H1 (cell line): ENCODE data around the gene NSUN4. TPM values are rescaled to one million over a fixed set of nuclear protein-coding genes. Genes with fewer than 3 reads are reported as not detected.

ENCODE experiments used
- CTCF ChIA-PET: fragments of 300-600 bp; sonication (Branson Sonifier 250); formaldehyde crosslinking; loops from one replicate; lab custom pipeline; 2021; ENCODE audit not compliant: partially characterized antibody; lab: Charles Lee
- POLR2A ChIA-PET: fragments of 300-600 bp; sonication (Branson Sonifier 250); formaldehyde crosslinking; loops from one replicate; lab custom pipeline; 2021; ENCODE audit warnings: inconsistent platforms; ENCODE audit not compliant: partially characterized antibody; lab: Charles Lee
- DNase-seq, 2 experiments: peaks; one replicate each; pipeline versions ENCODE4 v3.0.0 to v3.0.0-alpha.2; 2010 to 2022; ENCODE audit warnings: low spot score in 2 of 2, low read depth in 1 of 2, mixed read lengths in 1 of 2
- FAIRE-seq: peaks from 2 replicates; lab custom pipeline; 2011; peaks lifted over from hg19 to GRCh38; lab: Jason Lieb, UNC
- H2AFZ ChIP-seq: 2 replicates; pipeline ENCODE4 v1.8.1; 2012; ENCODE audit warnings: low read length, inconsistent platforms
- H2AK5ac ChIP-seq: 2 replicates; pipeline ENCODE4 v1.6.1; 2013; ENCODE audit warnings: low read depth, low read length
- H2BK120ac ChIP-seq: replicated peaks from 2 replicates; pipeline ENCODE3; 2013; ENCODE audit warnings: low read depth, low read length, inconsistent platforms
- H2BK12ac ChIP-seq: 2 replicates; pipeline ENCODE4 v1.6.1; 2013; ENCODE audit warnings: low read depth, low read length
- H2BK15ac ChIP-seq: 2 replicates; pipeline ENCODE4 v1.6.1; 2013; ENCODE audit warnings: low read length
- H2BK20ac ChIP-seq: 2 replicates; pipeline ENCODE4 v1.6.1; 2013; ENCODE audit warnings: low read length
- H2BK5ac ChIP-seq: 2 replicates; pipeline ENCODE4 v1.6.1; 2013; ENCODE audit warnings: low read depth, low read length
- H3K14ac ChIP-seq: 2 replicates; pipeline ENCODE4 v1.6.1; 2013; ENCODE audit warnings: inconsistent platforms; ENCODE audit not compliant: insufficient read length
- H3K18ac ChIP-seq: 2 replicates; pipeline ENCODE4 v1.6.1; 2013; ENCODE audit warnings: low read length; ENCODE audit errors: extremely low read depth
- H3K23ac ChIP-seq: 2 replicates; pipeline ENCODE4 v1.6.1; 2013; ENCODE audit warnings: inconsistent platforms; ENCODE audit not compliant: insufficient read length
- H3K23me2 ChIP-seq: 2 replicates; pipeline ENCODE4 v1.6.1; 2013; ENCODE audit warnings: low read depth, low read length
- H3K27ac ChIP-seq: 2 replicates; pipeline ENCODE4 v1.6.1; 2011; ENCODE audit warnings: low read depth, low read length, inconsistent platforms
- H3K27me3 ChIP-seq, 4 experiments: replicated peaks in 1 of 4; 1 replicate in 1 of 4; 2 replicates in 3 of 4; pipeline versions ENCODE4 v1.6.1 to v1.8.1; 2011 to 2013; ENCODE audit warnings: low read length in 3 of 4, mild to moderate bottlenecking in 3 of 4, inconsistent platforms in 2 of 4, mixed read lengths in 2 of 4, moderate library complexity in 1 of 4; ENCODE audit not compliant: control insufficient read depth in 3 of 4, insufficient read depth in 3 of 4; ENCODE audit errors: extremely low read depth in 1 of 4
- H3K36me3 ChIP-seq, 4 experiments: 2 replicates each; pipeline versions ENCODE4 v1.6.1 to v1.8.1; 2011 to 2013; ENCODE audit warnings: mild to moderate bottlenecking in 4 of 4, low read length in 3 of 4, moderate library complexity in 2 of 4, control low read depth in 1 of 4, inconsistent platforms in 1 of 4; ENCODE audit not compliant: insufficient read depth in 4 of 4, control insufficient read depth in 2 of 4
- H3K4ac ChIP-seq: replicated peaks from 2 replicates; pipeline ENCODE3; 2013; ENCODE audit warnings: low read length, low read depth, mixed read lengths, inconsistent platforms; ENCODE audit not compliant: insufficient read length
- H3K4me1 ChIP-seq, 4 experiments: replicated peaks in 1 of 4; 1 replicate in 1 of 4; 2 replicates in 3 of 4; pipeline versions ENCODE4 v1.6.1 to v1.8.1; 2011 to 2013; ENCODE audit warnings: low read length in 3 of 4, inconsistent platforms in 2 of 4, mixed read lengths in 1 of 4; ENCODE audit not compliant: insufficient read depth in 4 of 4, control insufficient read depth in 3 of 4
- H3K4me2 ChIP-seq, 2 experiments: 2 replicates each; pipeline versions ENCODE4 v1.6.1 to v1.8.1; 2011 to 2013; ENCODE audit warnings: low read depth in 2 of 2, low read length in 2 of 2, control low read depth in 1 of 2, inconsistent platforms in 1 of 2, mild to moderate bottlenecking in 1 of 2; ENCODE audit not compliant: insufficient read depth in 1 of 2
- H3K4me3 ChIP-seq, 4 experiments: fragments of 200-600, 300-600 bp in 1 of 4; sonication (generic), shearing (Covaris generic), sonication (Bioruptor Twin) in 1 of 4; 2 replicates each; pipeline versions ENCODE4 v1.5.1 to v1.8.1; 2011 to 2016; ENCODE audit warnings: low read length in 4 of 4, low read depth in 3 of 4, control low read depth in 2 of 4, inconsistent platforms in 2 of 4, mild to moderate bottlenecking in 2 of 4, mixed read lengths in 1 of 4, moderate library complexity in 1 of 4; ENCODE audit not compliant: insufficient read depth in 2 of 4; ENCODE audit errors: extremely low read depth in 1 of 4
- H3K56ac ChIP-seq: replicated peaks from 2 replicates; pipeline ENCODE3; 2013; ENCODE audit warnings: low read depth, mild to moderate bottlenecking, mixed read lengths, low read length, inconsistent platforms; ENCODE audit not compliant: insufficient read length
- H3K79me1 ChIP-seq: 2 replicates; pipeline ENCODE4 v1.6.1; 2013; ENCODE audit warnings: low read depth, low read length, control low read depth
- H3K79me2 ChIP-seq, 2 experiments: 2 replicates each; pipeline versions ENCODE4 v1.6.1 to v1.8.1; 2012 to 2013; ENCODE audit warnings: low read length in 2 of 2, mild to moderate bottlenecking in 2 of 2, inconsistent platforms in 1 of 2; ENCODE audit not compliant: insufficient read depth in 2 of 2, control insufficient read depth in 1 of 2
- H3K9ac ChIP-seq, 4 experiments: replicated peaks in 1 of 4; 1 replicate in 1 of 4; 2 replicates in 3 of 4; pipeline versions ENCODE4 v1.6.1 to v1.8.1; 2011 to 2013; ENCODE audit warnings: low read depth in 3 of 4, low read length in 3 of 4, control low read depth in 2 of 4, mild to moderate bottlenecking in 2 of 4, moderate library complexity in 2 of 4, inconsistent platforms in 1 of 4; ENCODE audit errors: extremely low read depth in 1 of 4
- H3K9me3 ChIP-seq, 2 experiments: 2 replicates each; pipeline versions ENCODE4 v1.6.1 to v1.8.1; 2012 to 2013; ENCODE audit warnings: mild to moderate bottlenecking in 2 of 2, moderate library complexity in 2 of 2, control low read depth in 1 of 2, inconsistent platforms in 1 of 2, low read depth in 1 of 2, low read length in 1 of 2, mixed read lengths in 1 of 2; ENCODE audit not compliant: insufficient read depth in 2 of 2
- H4K20me1 ChIP-seq, 2 experiments: replicated peaks in 1 of 2; 2 replicates each; pipeline versions ENCODE3 to v1.8.1; 2011 to 2013; ENCODE audit warnings: inconsistent platforms in 2 of 2, low read length in 2 of 2, mild to moderate bottlenecking in 1 of 2; ENCODE audit not compliant: insufficient read depth in 2 of 2, control insufficient read depth in 1 of 2
- H4K5ac ChIP-seq: 2 replicates; pipeline ENCODE4 v1.6.1; 2013; ENCODE audit warnings: low read length, low read depth, mixed read lengths, inconsistent platforms; ENCODE audit not compliant: insufficient read length
- H4K8ac ChIP-seq: 2 replicates; pipeline ENCODE4 v1.8.0; 2013; ENCODE audit warnings: mild to moderate bottlenecking, moderate library complexity, low read length, inconsistent platforms; ENCODE audit not compliant: insufficient read depth; ENCODE audit errors: extremely low read depth
- H4K91ac ChIP-seq: replicated peaks from 2 replicates; pipeline ENCODE3; 2013; ENCODE audit warnings: low read length, mixed read lengths, inconsistent platforms; ENCODE audit not compliant: insufficient read length
- ATF3 ChIP-seq: IDR thresholded peaks from 2 replicates; pipeline ENCODE4 v1.6.1; 2011; ENCODE audit warnings: low read depth, mild to moderate bottlenecking, low read length; ENCODE audit not compliant: insufficient read depth
- E2F6 ChIP-seq: IDR thresholded peaks from 2 replicates; pipeline ENCODE4 v1.6.1; 2012; ENCODE audit warnings: inconsistent platforms
- EP300 ChIP-seq, 2 experiments: IDR thresholded peaks; 1 replicate in 1 of 2; 2 replicates in 1 of 2; pipeline ENCODE4 v1.6.1; 2011 to 2012; ENCODE audit warnings: low read depth in 2 of 2, low read length in 2 of 2, mild to moderate bottlenecking in 2 of 2, borderline replicate concordance in 1 of 2, inconsistent platforms in 1 of 2, moderate library complexity in 1 of 2
- NRF1 ChIP-seq: IDR thresholded peaks from 2 replicates; pipeline ENCODE4 v1.6.1; 2011; ENCODE audit warnings: mild to moderate bottlenecking, low read depth, low read length, improper control_type of control experiment
- POLR2A ChIP-seq, 2 experiments: IDR thresholded peaks; 1 replicate in 1 of 2; 2 replicates in 1 of 2; pipeline ENCODE4 v1.6.1; 2011; ENCODE audit warnings: low read depth in 2 of 2, low read length in 2 of 2, mild to moderate bottlenecking in 2 of 2; ENCODE audit errors: control extremely low read depth in 1 of 2
- POLR2AphosphoS5 ChIP-seq: IDR thresholded peaks from 2 replicates; pipeline ENCODE4 v1.6.1; 2011; ENCODE audit warnings: low read depth, low read length
- RNF2 ChIP-seq: fragments of 200-900, 300-1000 bp; sonication (generic); IDR thresholded peaks from 2 replicates; pipeline ENCODE4 v1.7.1; 2016; ENCODE audit warnings: borderline replicate concordance, low read depth, mild to moderate bottlenecking, antibody characterized with exemption, low read length; ENCODE audit not compliant: poor library complexity, severe bottlenecking; ENCODE audit errors: missing control alignments
- SP4 ChIP-seq: IDR thresholded peaks from 2 replicates; pipeline ENCODE4 v1.6.1; 2012; ENCODE audit warnings: low read length, inconsistent platforms
- TCF12 ChIP-seq: IDR thresholded peaks from 2 replicates; pipeline ENCODE4 v1.6.1; 2011; ENCODE audit warnings: low read depth, mild to moderate bottlenecking, low read length
- TEAD4 ChIP-seq: IDR thresholded peaks from 2 replicates; pipeline ENCODE4 v1.6.1; 2012; ENCODE audit warnings: low read depth, low read length, inconsistent platforms, mixed read lengths
- WGBS, 2 experiments: shearing (Covaris generic) in 1 of 2; methylation state at CpG; one replicate each; pipeline versions ENCODE4 v1.1.6 to v1.1.7; 2013 to 2015; ENCODE audit warnings: low lambda C conversion rate in 2 of 2, mixed read lengths in 2 of 2, inconsistent platforms in 1 of 2, low coverage in 1 of 2, missing lambda C conversion rate in 1 of 2; ENCODE audit not compliant: insufficient replicate concordance in 2 of 2, insufficient coverage in 1 of 2, insufficient read length in 1 of 2; ENCODE audit errors: extremely low coverage in 1 of 2, missing lambda C conversion rate in 1 of 2; 5-methylcytosine and 5-hydroxymethylcytosine counted together
- polyA plus RNA-seq, 7 experiments: library from polyadenylated mRNA; depleted of rRNA in 3 of 7; stranded (reverse) in 5 of 7; unstranded in 2 of 7; fragments of >200 nt in 5 of 7; fragments of 200-250 nt in 2 of 7; gene quantifications; 1 replicate in 5 of 7; 2 replicates in 1 of 7; 4 replicates in 1 of 7; pipeline versions ENCODE4 v1.2.1 to v1.2.3, GENCODE V29; 2011 to 2013; ENCODE audit warnings: missing spikeins in 2 of 7, mixed read lengths in 2 of 7
- total RNA-seq: library from RNA; stranded (reverse); fragmentation: NEBNext Ultra II Directional; extraction: Animal tissue kit (Norgen Biotek cat#: 25700); gene quantifications from 2 replicates; pipeline ENCODE4 v1.2.1, GENCODE V29; 2021

The NSUN4 gene
- total and polyA plus RNA-seq, 2 of the 8 experiments (the other 6 are each of a cell fraction or from before 2014, with no cell fraction given) = 9.7 to 15.7 TPM

- Histone ChIP-seq H3K9me3 (no peaks in the 10 kb centered on the region), H2BK15ac (no peak overlapping the region), H3K4me2 (no peak overlapping the region), H3K27ac (no peak overlapping the region), H4K5ac (no peak overlapping the region), H3K79me2 (no peaks in the 10 kb centered on the region), H3K27me3 (no peaks in the 10 kb centered on the region), H3K4ac (no peak overlapping the region), H3K36me3 (peaks cover 0 to 33% (median 7%) of the 10 kb centered on the region in 4 experiments; a peak in 4 of 8 replicates), H4K20me1 (no peaks in the 10 kb centered on the region), H3K79me1 (no peaks in the 10 kb centered on the region), H3K4me3 (no peak overlapping the region), H3K18ac (no peak overlapping the region), H2AFZ (no peak overlapping the region), H3K23me2 (no peaks in the 10 kb centered on the region), H3K23ac (no peak overlapping the region), H2BK12ac (no peak overlapping the region), H3K9ac (no peak overlapping the region), H2AK5ac (no peak overlapping the region), H2BK20ac (no peak overlapping the region), H4K8ac (no peak overlapping the region), H3K14ac (no peak overlapping the region), H2BK120ac (no peak overlapping the region), H4K91ac (no peak overlapping the region), H3K56ac (no peak overlapping the region), H2BK5ac (no peak overlapping the region), H3K4me1 (no peaks in the 10 kb centered on the region)
- no peak for TF ChIP-seq POLR2AphosphoS5
- no peak for TF ChIP-seq ATF3
- TF ChIP-seq RNF2 = no peak
- TF ChIP-seq TEAD4 = no peak
- TF ChIP-seq TCF12 = no peak
- TF ChIP-seq SP4 = no peak
- no peak for TF ChIP-seq EP300 (IDR thresholded peaks at IDR 0.05; ENCODE audit: borderline replicate concordance in 1 of 2, low read depth in 2 of 2, low read length in 2 of 2)
- TF ChIP-seq NRF1 = no peak
- no peak for TF ChIP-seq POLR2A (IDR thresholded peaks at IDR 0.05; ENCODE audit: control extremely low read depth in 1 of 2, low read depth in 2 of 2, low read length in 2 of 2)
- no peak for TF ChIP-seq E2F6
- CTCF ChIA-PET = interaction anchor here (0.9 to 1.4 kb wide), 5 partner anchors 20 to 333 kb away, joined by 3 to 5 read pairs (median 3); no protein-coding TSS in a partner anchor
- no peak for DNase-seq
- POLR2A ChIA-PET = interaction anchor here (0.6 to 1.5 kb wide), 7 partner anchors 9 to 110 kb away, joined by 3 to 9 read pairs (median 4); partner anchors contain the start of genes LRRC41 and UQCRH
- FAIRE-seq = no peak
- WGBS, 2 experiments = 93% methylated on average over 3 of the region's 3 CpGs; no CpG with 5 or more reads in 1 of the 2 experiments
These were observed 26.5 kb downstream of the NSUN4 start for GRCh38 chr1:46367072-46367471.
